ENCODE measurements around the gene GNRH2.

DNA sequence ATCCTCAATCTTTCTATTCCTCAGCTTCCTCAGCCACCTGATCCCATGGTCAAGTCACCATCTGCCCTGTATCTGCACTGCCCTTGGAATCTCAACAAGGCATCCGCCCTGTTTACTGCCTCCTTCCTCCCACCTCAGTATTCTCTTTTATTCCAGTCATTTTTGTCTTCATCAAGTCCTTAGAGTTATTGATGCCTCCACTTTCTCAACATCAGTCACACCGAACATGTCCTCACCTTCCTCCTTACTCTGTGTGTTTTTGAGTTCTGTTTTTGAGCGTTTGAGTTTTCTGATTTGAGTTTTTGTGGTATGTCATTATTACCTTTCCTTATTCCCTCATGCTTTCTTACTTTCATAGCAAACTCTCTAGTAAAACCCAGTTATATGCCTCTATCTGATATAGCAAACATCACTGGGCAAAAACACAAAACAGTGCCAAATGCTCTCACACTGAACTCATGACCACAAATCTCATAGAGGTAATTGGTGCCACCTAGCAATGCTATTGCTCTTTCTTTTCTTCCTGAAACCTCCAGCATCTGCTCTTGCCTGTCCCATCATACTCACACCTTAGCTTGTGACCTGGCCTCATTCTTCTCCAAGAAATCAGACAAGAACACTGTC, 11.8 kb upstream of the GNRH2 start:
- TF ChIP-seq, protein P1, sequence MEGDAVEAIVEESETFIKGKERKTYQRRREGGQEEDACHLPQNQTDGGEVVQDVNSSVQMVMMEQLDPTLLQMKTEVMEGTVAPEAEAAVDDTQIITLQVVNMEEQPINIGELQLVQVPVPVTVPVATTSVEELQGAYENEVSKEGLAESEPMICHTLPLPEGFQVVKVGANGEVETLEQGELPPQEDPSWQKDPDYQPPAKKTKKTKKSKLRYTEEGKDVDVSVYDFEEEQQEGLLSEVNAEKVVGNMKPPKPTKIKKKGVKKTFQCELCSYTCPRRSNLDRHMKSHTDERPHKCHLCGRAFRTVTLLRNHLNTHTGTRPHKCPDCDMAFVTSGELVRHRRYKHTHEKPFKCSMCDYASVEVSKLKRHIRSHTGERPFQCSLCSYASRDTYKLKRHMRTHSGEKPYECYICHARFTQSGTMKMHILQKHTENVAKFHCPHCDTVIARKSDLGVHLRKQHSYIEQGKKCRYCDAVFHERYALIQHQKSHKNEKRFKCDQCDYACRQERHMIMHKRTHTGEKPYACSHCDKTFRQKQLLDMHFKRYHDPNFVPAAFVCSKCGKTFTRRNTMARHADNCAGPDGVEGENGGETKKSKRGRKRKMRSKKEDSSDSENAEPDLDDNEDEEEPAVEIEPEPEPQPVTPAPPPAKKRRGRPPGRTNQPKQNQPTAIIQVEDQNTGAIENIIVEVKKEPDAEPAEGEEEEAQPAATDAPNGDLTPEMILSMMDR (IDR thresholded peaks at IDR 0.05), result no peak
- TF ChIP-seq EZH2 (IDR thresholded peaks at IDR 0.05) (no peak), EZH2phosphoT487 (IDR thresholded peaks at IDR 0.05) (no peak)

Measured in neural progenitor cell (in vitro differentiated cells).